Omental fat pad (tissue), 4 donors: Measurements from ENCODE around the gene ARID3C. TPM values are rescaled to one million over a fixed set of nuclear protein-coding genes. Genes with fewer than 3 reads are reported as not detected.

Experiments used
- ATAC-seq: fragments of 150-250 bp; one replicate; pipeline ENCODE4 v1.9.1; 2016; ENCODE audit warnings: mild to moderate bottlenecking, moderate library complexity; ENCODE audit not compliant: low FRiP score
- DNase-seq: peaks from one replicate; pipeline ENCODE4 v3.0.0-alpha.2; 2019; ENCODE audit warnings: low spot score
- CTCF ChIP-seq, 3 donors: fragments of 450-650 bp; IDR thresholded peaks; one replicate each; pipeline ENCODE4 v1.5.1; 2016 to 2017; ENCODE audit warnings: antibody characterized with exemption in 3 of 3, mild to moderate bottlenecking in 3 of 3, moderate library complexity in 2 of 3
- total RNA-seq, 4 donors: library from RNA; depleted of rRNA; stranded (reverse); fragments of >200 nt; gene quantifications; one replicate each; pipeline ENCODE4 v1.1.0, GENCODE V29; 2016

The ARID3C gene
- total RNA-seq, 4 donors from 2014 or later, result not detected

GRCh38 chr9:34592895-34593601 is 35.8 kb downstream of the ARID3C start:
- ATAC-seq, result no peak

GRCh38 chr9:34591917-34592866 is 36.7 kb downstream of the ARID3C start:
- no peak for DNase-seq
- ATAC-seq, result no peak
- TF ChIP-seq CTCF (IDR thresholded peaks at IDR 0.05), result no peak

More at GRCh38 chr9:34592895-34593601, 35.8 kb downstream of the ARID3C start:
- TF ChIP-seq CTCF (IDR thresholded peaks at IDR 0.05), result no peak
- DNase-seq, result no peak

GRCh38 chr9:34591248-34591916 is 37.5 kb downstream of the ARID3C start:
- peak; percentile 74 for DNase-seq
- ATAC-seq, result peak; percentile 67
- peak in 1 of 3 donors; percentile 86 for TF ChIP-seq CTCF (IDR thresholded peaks at IDR 0.05)

- TF ChIP-seq CTCF (IDR thresholded peaks at IDR 0.05), result no peak
- DNase-seq, result no peak
- ATAC-seq, result no peak
Measured at GRCh38 chr9:34590381-34591247, 38.3 kb downstream of the ARID3C start.

GRCh38 chr9:34589636-34590380 is 39.1 kb downstream of the ARID3C start, which contains the start of gene CNTFR:
Gene CNTFR (minus strand): TSS chr9:34589724. CDS start chr9:34568981, 20,743 bp downstream.
- no peak for DNase-seq

More at GRCh38 chr9:34589636-34590380, 39.1 kb downstream of the ARID3C start, which contains the start of gene CNTFR:
- ATAC-seq, result peak; percentile 42
- no peak for TF ChIP-seq CTCF (IDR thresholded peaks at IDR 0.05)
